Measurements from ENCODE around the gene HERPUD1. TPM values are rescaled to one million over a fixed set of nuclear protein-coding genes. Genes with fewer than 3 reads are reported as not detected.

HERPUD1 gene
- total and polyA plus RNA-seq, 2 of the 13 experiments (the other 11 are each of a cell fraction or from before 2014, with no cell fraction given) = 96.2 to 323 TPM

DNA sequence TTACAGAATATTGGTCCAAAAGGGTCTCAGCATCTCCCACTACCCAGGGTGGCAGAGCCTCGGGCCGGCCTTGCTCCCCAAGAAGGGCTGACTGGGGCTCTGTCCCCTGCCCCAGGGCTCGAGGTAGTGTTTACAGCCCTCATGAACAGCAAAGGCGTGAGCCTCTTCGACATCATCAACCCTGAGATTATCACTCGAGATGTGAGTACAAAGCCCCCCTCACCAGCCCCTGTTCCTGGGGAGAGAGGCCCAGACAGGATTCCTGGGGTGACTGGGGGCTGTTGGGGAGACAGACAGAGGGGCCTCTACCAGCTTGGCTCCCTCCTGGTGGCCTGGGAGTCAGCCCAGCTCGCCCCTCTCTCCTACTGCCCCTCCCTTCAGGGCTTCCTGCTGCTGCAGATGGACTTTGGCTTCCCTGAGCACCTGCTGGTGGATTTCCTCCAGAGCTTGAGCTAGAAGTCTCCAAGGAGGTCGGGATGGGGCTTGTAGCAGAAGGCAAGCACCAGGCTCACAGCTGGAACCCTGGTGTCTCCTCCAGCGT is 51.3 kb downstream of the HERPUD1 start (continued):
- TF ChIP-seq ZNF407 (CRISPR knock-in tag; IDR thresholded peaks at IDR 0.05; ENCODE audit: not compliant biosample characterization) (peak; percentile 21), CBX1 (IDR thresholded peaks at IDR 0.05; ENCODE audit: low read depth) (no peak), ZSCAN12 (CRISPR knock-in tag; IDR thresholded peaks at IDR 0.05) (no peak), ZNF749 (CRISPR knock-in tag; IDR thresholded peaks at IDR 0.05; ENCODE audit: borderline replicate concordance) (no peak), NR2F6 (IDR thresholded peaks at IDR 0.05) (no peak), NR2F6 (CRISPR knock-in tag; IDR thresholded peaks at IDR 0.05) (no peak), ZNF639 (CRISPR knock-in tag; conservative IDR thresholded peaks at IDR 0.05) (no peak), ZBTB7B (CRISPR knock-in tag; IDR thresholded peaks at IDR 0.05) (no peak), MED13 (CRISPR knock-in tag; IDR thresholded peaks at IDR 0.05) (no peak), MBNL3 (CRISPR knock-in tag; conservative IDR thresholded peaks at IDR 0.05) (no peak), IRF2 (CRISPR knock-in tag; IDR thresholded peaks at IDR 0.05) (peak; percentile 34; the same call in 1 of the 2 replicates), KDM1A (CRISPR knock-in tag; IDR thresholded peaks at IDR 0.05) (no peak), SIN3B (IDR thresholded peaks at IDR 0.05; ENCODE audit: low read length) (no peak), ZNF224 (CRISPR knock-in tag; IDR thresholded peaks at IDR 0.05) (no peak), TEAD2 (CRISPR knock-in tag; IDR thresholded peaks at IDR 0.05) (no peak), SUZ12 (IDR thresholded peaks at IDR 0.05; ENCODE audit: low read depth, low read length) (no peak), ZNF414 (CRISPR knock-in tag; IDR thresholded peaks at IDR 0.05) (no peak)
- TF ChIP-seq, protein P1, sequence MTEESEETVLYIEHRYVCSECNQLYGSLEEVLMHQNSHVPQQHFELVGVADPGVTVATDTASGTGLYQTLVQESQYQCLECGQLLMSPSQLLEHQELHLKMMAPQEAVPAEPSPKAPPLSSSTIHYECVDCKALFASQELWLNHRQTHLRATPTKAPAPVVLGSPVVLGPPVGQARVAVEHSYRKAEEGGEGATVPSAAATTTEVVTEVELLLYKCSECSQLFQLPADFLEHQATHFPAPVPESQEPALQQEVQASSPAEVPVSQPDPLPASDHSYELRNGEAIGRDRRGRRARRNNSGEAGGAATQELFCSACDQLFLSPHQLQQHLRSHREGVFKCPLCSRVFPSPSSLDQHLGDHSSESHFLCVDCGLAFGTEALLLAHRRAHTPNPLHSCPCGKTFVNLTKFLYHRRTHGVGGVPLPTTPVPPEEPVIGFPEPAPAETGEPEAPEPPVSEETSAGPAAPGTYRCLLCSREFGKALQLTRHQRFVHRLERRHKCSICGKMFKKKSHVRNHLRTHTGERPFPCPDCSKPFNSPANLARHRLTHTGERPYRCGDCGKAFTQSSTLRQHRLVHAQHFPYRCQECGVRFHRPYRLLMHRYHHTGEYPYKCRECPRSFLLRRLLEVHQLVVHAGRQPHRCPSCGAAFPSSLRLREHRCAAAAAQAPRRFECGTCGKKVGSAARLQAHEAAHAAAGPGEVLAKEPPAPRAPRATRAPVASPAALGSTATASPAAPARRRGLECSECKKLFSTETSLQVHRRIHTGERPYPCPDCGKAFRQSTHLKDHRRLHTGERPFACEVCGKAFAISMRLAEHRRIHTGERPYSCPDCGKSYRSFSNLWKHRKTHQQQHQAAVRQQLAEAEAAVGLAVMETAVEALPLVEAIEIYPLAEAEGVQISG (CRISPR knock-in tag; IDR thresholded peaks at IDR 0.05) = 0 out of 2 replicates have a peak, but pooled peaks have one; percentile 22
- TF ChIP-seq, protein P2, sequence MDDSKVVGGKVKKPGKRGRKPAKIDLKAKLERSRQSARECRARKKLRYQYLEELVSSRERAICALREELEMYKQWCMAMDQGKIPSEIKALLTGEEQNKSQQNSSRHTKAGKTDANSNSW (CRISPR knock-in tag; IDR thresholded peaks at IDR 0.05; ENCODE audit: borderline replicate concordance) = no peak
